ENCODE data around the gene CACNG7.

The CACNG7 gene

GRCh38 chr19:53904909-53905308, 4.2 kb upstream of the CACNG7 start:
- Histone ChIP-seq H3K9me3 (no peaks in the 10 kb centered on the region), H3K4me3 (no peak overlapping the region), H3K4me1 (peaks cover 0 to 29% (median 20%) of the 10 kb centered on the region in 4 donors), H3K27me3 (peaks cover 8 to 76% of the 10 kb centered on the region in 2 donors), H3K36me3 (no peaks in the 10 kb centered on the region), H3K27ac (no peak overlapping the region)
- no peak for DNase-seq
- intact Hi-C loops (cut with DNase I; ENCODE audit: low total_unique reads) = no loop called here
- no peak for TF ChIP-seq CTCF (IDR thresholded peaks at IDR 0.05)

GRCh38 chr19:53905787-53906186, 3.3 kb upstream of the CACNG7 start:
- Histone ChIP-seq H3K27me3 (peaks cover 8 to 77% of the 10 kb centered on the region in 2 donors), H3K4me1 (peaks cover 0 to 29% (median 20%) of the 10 kb centered on the region in 4 donors), H3K27ac (no peak overlapping the region), H3K4me3 (no peak overlapping the region), H3K36me3 (no peaks in the 10 kb centered on the region), H3K9me3 (no peaks in the 10 kb centered on the region)
- intact Hi-C loops (cut with DNase I; ENCODE audit: low total_unique reads) = no loop called here
- no peak for DNase-seq
- TF ChIP-seq CTCF (IDR thresholded peaks at IDR 0.05) = no peak

- no peak for DNase-seq
- peak; percentile 53 to 76 for TF ChIP-seq CTCF (IDR thresholded peaks at IDR 0.05)
- intact Hi-C loops (cut with DNase I; ENCODE audit: low total_unique reads) = no loop called here
- Histone ChIP-seq H3K4me3 (no peak overlapping the region), H3K27ac (no peak overlapping the region), H3K9me3 (no peaks in the 10 kb centered on the region), H3K36me3 (no peaks in the 10 kb centered on the region), H3K4me1 (peaks cover 0 to 29% (median 20%) of the 10 kb centered on the region in 4 donors), H3K27me3 (peaks cover 8 to 80% of the 10 kb centered on the region in 2 donors)
Observed at GRCh38 chr19:53906211-53907192, 2.6 kb upstream of the CACNG7 start.

- TF ChIP-seq CTCF (IDR thresholded peaks at IDR 0.05) = no peak
- no peaks in the 10 kb centered on the region for H3K36me3 ChIP-seq
- no peak for DNase-seq
- intact Hi-C loops (cut with DNase I; ENCODE audit: low total_unique reads) = no loop called here
- H3K27ac ChIP-seq = no peak overlapping the region
- H3K9me3 ChIP-seq = no peaks in the 10 kb centered on the region
- no peak overlapping the region for H3K4me3 ChIP-seq
- H3K4me1 ChIP-seq = peaks cover 0 to 29% (median 20%) of the 10 kb centered on the region in 4 donors
- H3K27me3 ChIP-seq = peaks cover 8 to 87% of the 10 kb centered on the region in 2 donors
Observed at GRCh38 chr19:53907193-53907581, 1.9 kb upstream of the CACNG7 start.

GRCh38 chr19:53907690-53908089, 1.4 kb upstream of the CACNG7 start:
- intact Hi-C loops (cut with DNase I; ENCODE audit: low total_unique reads) = no loop called here
- DNase-seq = no peak
- no peaks in the 10 kb centered on the region for H3K9me3 ChIP-seq
- no peak overlapping the region for H3K27ac ChIP-seq
- H3K4me1 ChIP-seq = peaks cover 0 to 29% (median 20%) of the 10 kb centered on the region in 4 donors
- peaks cover 8 to 92% of the 10 kb centered on the region in 2 donors for H3K27me3 ChIP-seq
- no peaks in the 10 kb centered on the region for H3K36me3 ChIP-seq
- no peak for TF ChIP-seq CTCF (IDR thresholded peaks at IDR 0.05)
- no peak overlapping the region for H3K4me3 ChIP-seq

Measured in tibial artery (tissue), 4 donors.